ENCODE results near the gene LIG3.

DNA sequence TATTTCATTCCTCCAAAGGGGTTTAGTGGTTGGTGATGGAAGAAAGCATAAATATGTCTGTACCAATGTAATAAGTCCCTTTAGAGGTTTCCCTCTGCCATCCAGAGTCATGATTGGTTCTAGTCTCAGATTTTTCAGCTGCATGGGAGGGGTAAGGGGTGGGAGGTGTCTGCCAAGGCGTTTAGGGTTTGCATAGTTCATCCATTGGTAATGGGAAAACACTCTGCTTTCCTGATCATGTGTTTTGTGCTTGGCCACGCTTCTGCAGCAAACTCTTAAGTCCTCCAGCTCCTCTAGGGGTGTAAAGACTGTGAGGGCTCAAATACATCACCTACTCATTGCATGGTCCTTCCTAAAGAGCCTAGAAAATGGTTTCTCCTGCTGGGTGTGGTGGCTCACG is 29.8 kb downstream of the LIG3 start:
- TF ChIP-seq CTCF (conservative IDR thresholded peaks at IDR 0.05) (no peak), EZH2 (IDR thresholded peaks at IDR 0.05; ENCODE audit: low read depth) (no peak)
